HCT116 (cell line): Measurements from ENCODE around the gene DPH3. TPM values are rescaled to one million over a fixed set of nuclear protein-coding genes. Genes with fewer than 3 reads are reported as not detected.

Experiments
- ATAC-seq: fragments of 200-7000 bp; cut with Tn5 transposase; 2 replicates; pipeline ENCODE4 v1.9.1; 2020; ENCODE audit warnings: mild to moderate bottlenecking, moderate library complexity
- BruUV-seq: library from RNA; stranded (reverse); fragments of 400-500 nt; replicated peaks from 2 replicates; lab custom pipeline; 2021; lab: Mats Ljungman, UMichigan
- CTCF ChIA-PET: fragments of 300-600 bp; sonication (Branson Sonifier 250); formaldehyde crosslinking; loops from one replicate; lab custom pipeline; 2021; ENCODE audit warnings: antibody characterized with exemption; lab: Charles Lee
- POLR2A ChIA-PET: fragments of 300-600, 350-600 bp; sonication (Branson Sonifier 250); formaldehyde crosslinking; loops from one replicate; lab custom pipeline; 2021; ENCODE audit warnings: antibody characterized with exemption; lab: Charles Lee
- RAD21 ChIA-PET, 2 experiments: fragments of 300-600 bp; sonication (Branson Sonifier 250); formaldehyde crosslinking; loops; one replicate each; lab custom pipeline; 2023; ENCODE audit warnings: low total read pairs in 2 of 2; ENCODE audit not compliant: uncharacterized antibody in 2 of 2, unreplicated experiment in 2 of 2, low non-redundant PET in 1 of 2; lab: Charles Lee
- DNase-seq: peaks from one replicate; pipeline ENCODE4 v3.0.0-alpha.2; 2010; ENCODE audit warnings: low read depth, low spot score
- H2AFZ ChIP-seq: fragments of 200-600 bp; shearing (Covaris generic), sonication (generic); 2 replicates; pipeline ENCODE4 v1.6.1; 2017; ENCODE audit warnings: low read depth, mixed run types, mixed read lengths, antibody characterized with exemption, low read length; ENCODE audit not compliant: poor library complexity, severe bottlenecking
- H3K27ac ChIP-seq: 2 replicates; pipeline ENCODE4 v1.5.1; 2012; ENCODE audit warnings: low read depth, low read length
- H3K27me3 ChIP-seq: fragments of 200-600 bp; sonication (generic); 2 replicates; pipeline ENCODE4 v1.6.1; 2016; ENCODE audit warnings: mixed run types, low read length, mixed read lengths; ENCODE audit not compliant: insufficient read depth
- H3K36me3 ChIP-seq, 2 experiments: fragments of 200-500 bp in 1 of 2; fragments of 200-600 bp in 1 of 2; sonication (Bioruptor generic) in 1 of 2; sonication (generic) in 1 of 2; 2 replicates each; pipeline versions ENCODE4 v1.5.1 to v1.6.1; 2014 to 2016; ENCODE audit warnings: low read length in 2 of 2, inconsistent platforms in 1 of 2, mixed read lengths in 1 of 2, mixed run types in 1 of 2; ENCODE audit not compliant: insufficient read depth in 2 of 2, control insufficient read depth in 1 of 2
- H3K4me1 ChIP-seq, 2 experiments: fragments of 200-600 bp in 1 of 2; sonication (generic) in 1 of 2; 2 replicates each; pipeline versions ENCODE4 v1.5.1 to v1.6.1; 2012 to 2017; ENCODE audit warnings: low read length in 2 of 2, inconsistent platforms in 1 of 2, mild to moderate bottlenecking in 1 of 2, mixed read lengths in 1 of 2, mixed run types in 1 of 2, moderate library complexity in 1 of 2; ENCODE audit not compliant: insufficient read depth in 2 of 2, control insufficient read depth in 1 of 2
- H3K4me2 ChIP-seq: fragments of 200-600 bp; sonication (generic); 2 replicates; pipeline ENCODE4 v1.6.1; 2017; ENCODE audit warnings: mixed run types, low read length, mixed read lengths
- H3K4me3 ChIP-seq, 2 experiments: fragments of 200-600 bp in 1 of 2; sonication (generic) in 1 of 2; replicated peaks in 1 of 2; 2 replicates each; pipeline ENCODE4 v1.5.1; 2011 to 2016; ENCODE audit warnings: low read length in 2 of 2, control low read depth in 1 of 2, low read depth in 1 of 2, mild to moderate bottlenecking in 1 of 2, mixed read lengths in 1 of 2, mixed run types in 1 of 2
- H3K79me2 ChIP-seq: fragments of 200-600 bp; sonication (generic); 2 replicates; pipeline ENCODE4 v1.6.1; 2017; ENCODE audit warnings: mild to moderate bottlenecking, mixed run types, low read length, moderate library complexity, mixed read lengths; ENCODE audit not compliant: insufficient read depth
- H3K9ac ChIP-seq: fragments of 200-600 bp; sonication (generic); 2 replicates; pipeline ENCODE4 v1.6.1; 2016; ENCODE audit warnings: low read length, mixed read lengths
- H3K9me2 ChIP-seq: fragments of 200-600 bp; sonication (generic), shearing (Covaris generic); 2 replicates; pipeline ENCODE4 v1.6.1; 2017; ENCODE audit warnings: mixed run types, mild to moderate bottlenecking, moderate library complexity; ENCODE audit not compliant: insufficient read depth
- H3K9me3 ChIP-seq, 2 experiments: fragments of 200-500 bp in 1 of 2; fragments of 200-600 bp in 1 of 2; sonication (Bioruptor generic) in 1 of 2; sonication (generic) in 1 of 2; 2 replicates each; pipeline ENCODE4 v1.6.1; 2014 to 2017; ENCODE audit warnings: low read length in 2 of 2, mixed read lengths in 2 of 2, inconsistent platforms in 1 of 2, low read depth in 1 of 2, mild to moderate bottlenecking in 1 of 2, mixed run types in 1 of 2, moderate library complexity in 1 of 2; ENCODE audit not compliant: control insufficient read depth in 1 of 2, insufficient read depth in 1 of 2
- H4K20me1 ChIP-seq: fragments of 200-600 bp; sonication (generic), shearing (Covaris generic); 2 replicates; pipeline ENCODE4 v1.6.1; 2017; ENCODE audit warnings: mixed run types, mild to moderate bottlenecking, moderate library complexity; ENCODE audit not compliant: insufficient read depth
- CEBPB ChIP-seq: IDR thresholded peaks from 2 replicates; pipeline ENCODE4 v1.6.1; 2012; ENCODE audit warnings: low read depth
- EZH2 ChIP-seq: fragments of 200-600 bp; sonication (generic); IDR thresholded peaks from 2 replicates; pipeline ENCODE4 v1.6.1; 2017; ENCODE audit warnings: antibody characterized with exemption, mixed run types
- RAD21 ChIP-seq: IDR thresholded peaks from 2 replicates; pipeline ENCODE4 v1.6.1; 2012; ENCODE audit warnings: low read depth, mild to moderate bottlenecking
- TCF7L2 ChIP-seq: IDR thresholded peaks from 2 replicates; pipeline ENCODE4 v1.7.0; 2011; ENCODE audit warnings: borderline replicate concordance, inconsistent platforms; ENCODE audit not compliant: insufficient read depth, insufficient read length; ENCODE audit errors: extremely low read depth
- YY1 ChIP-seq: IDR thresholded peaks from 2 replicates; pipeline ENCODE4 v1.6.1; 2011; ENCODE audit warnings: low read length, low read depth, moderate library complexity, mild to moderate bottlenecking; ENCODE audit not compliant: insufficient replicate concordance; ENCODE audit errors: extremely low read depth
- ZBTB33 ChIP-seq: IDR thresholded peaks from 2 replicates; pipeline ENCODE4 v1.6.1; 2011; ENCODE audit warnings: mild to moderate bottlenecking, low read length, moderate library complexity; ENCODE audit not compliant: insufficient replicate concordance; ENCODE audit errors: extremely low read depth
- ZFX ChIP-seq: fragments of 450-650 bp; IDR thresholded peaks from 2 replicates; pipeline ENCODE4 v1.6.1; 2017
- intact Hi-C: fragments of 100-400 bp; cut with micrococcal nuclease; formaldehyde crosslinking; loops from 2 replicates; pipeline ENCODE4 v1.10.0; 2022
- total RNA-seq: library from RNA; stranded (reverse); gene quantifications from one replicate; pipeline ENCODE4 v1.2.1, GENCODE V29; 2021; ENCODE audit not compliant: unreplicated experiment

Gene DPH3
- total RNA-seq, 1 experiment from 2014 or later = 13.8 TPM

GRCh38 chr3:16304061-16305010, 39.6 kb upstream of the DPH3 start:
- no TSS peak for BruUV-seq
- H3K79me2 ChIP-seq = no peaks in the 10 kb centered on the region; the same call in 1 of the 2 replicates
- no peaks in the 10 kb centered on the region for H3K27me3 ChIP-seq
- intact Hi-C loops = no loop called here
- H3K4me2 ChIP-seq = no peak overlapping the region
- no peaks in the 10 kb centered on the region for H4K20me1 ChIP-seq
- no peak overlapping the region for H3K4me3 ChIP-seq
- no peak overlapping the region for H2AFZ ChIP-seq
- no peak overlapping the region for H3K9ac ChIP-seq
- DNase-seq (no peak), ATAC-seq (no peak)
- peaks cover 0 to 10% of the 10 kb centered on the region in 2 experiments; a peak in 2 of 4 replicates for H3K36me3 ChIP-seq
- H3K27ac ChIP-seq = no peak overlapping the region
- ChIA-PET RAD21 (no interaction called here), CTCF (interaction anchor here (1.5 to 1.8 kb wide), 2 partner anchors 14 kb away, joined by 3 to 9 read pairs; no protein-coding TSS in a partner anchor), POLR2A (no interaction called here)
- H3K9me2 ChIP-seq = no peaks in the 10 kb centered on the region
- no peaks in the 10 kb centered on the region for H3K9me3 ChIP-seq
- TF ChIP-seq ZBTB33 (no peak), RAD21 (no peak), YY1 (no peak), EZH2 (no peak), CEBPB (no peak), TCF7L2 (no peak), ZFX (no peak)
- peaks cover 0 to 5% of the 10 kb centered on the region in 2 experiments; a peak in 2 of 4 replicates for H3K4me1 ChIP-seq
